Aorta (tissue), 5 donors: Measurements from ENCODE around the gene UNC79. TPM values are rescaled to one million over a fixed set of nuclear protein-coding genes. Genes with fewer than 3 reads are reported as not detected.
"Not testable (repeated sequence)": the region's sequence is repeated elsewhere in the genome, so short reads cannot be mapped to it uniquely, and the experiment has no call there.

Source experiments
- ATAC-seq: fragments of 200-7000 bp; cut with Tn5 transposase; one replicate; pipeline ENCODE4 v1.9.1; 2022; ENCODE audit warnings: moderate library complexity; ENCODE audit not compliant: low FRiP score
- DNase-seq, 2 donors: peaks; one replicate each; pipeline ENCODE4 v3.0.0-alpha.2; 2020
- H3K27ac ChIP-seq, 2 donors: one replicate each; pipeline ENCODE4 v1.5.1; 2013; ENCODE audit warnings: low read length in 2 of 2, mild to moderate bottlenecking in 2 of 2, moderate library complexity in 2 of 2, control low read depth in 1 of 2, inconsistent platforms in 1 of 2, low read depth in 1 of 2
- H3K27me3 ChIP-seq, 2 donors: one replicate each; pipeline ENCODE4 v1.6.1; 2013; ENCODE audit warnings: control low read depth in 1 of 2, low read length in 1 of 2, mild to moderate bottlenecking in 1 of 2, moderate library complexity in 1 of 2; ENCODE audit not compliant: insufficient read depth in 2 of 2, control insufficient read depth in 1 of 2
- H3K36me3 ChIP-seq, 2 donors: one replicate each; pipeline ENCODE4 v1.6.1; 2013; ENCODE audit warnings: control low read depth in 1 of 2, low read length in 1 of 2, mild to moderate bottlenecking in 1 of 2; ENCODE audit not compliant: insufficient read depth in 2 of 2, control insufficient read depth in 1 of 2
- H3K4me1 ChIP-seq, 2 donors: one replicate each; pipeline ENCODE4 v1.6.1; 2013; ENCODE audit warnings: low read length in 2 of 2, control low read depth in 1 of 2, mild to moderate bottlenecking in 1 of 2, moderate library complexity in 1 of 2; ENCODE audit not compliant: insufficient read depth in 2 of 2, control insufficient read depth in 1 of 2
- H3K4me3 ChIP-seq, 2 donors: one replicate each; pipeline ENCODE4 v1.5.1; 2013; ENCODE audit warnings: low read length in 2 of 2, control low read depth in 1 of 2, mild to moderate bottlenecking in 1 of 2
- H3K9me3 ChIP-seq: one replicate; pipeline ENCODE4 v1.6.1; 2013; ENCODE audit warnings: mild to moderate bottlenecking, low read length; ENCODE audit not compliant: control insufficient read depth
- WGBS, 2 donors: extraction: QIAGEN DNeasy Blood & Tissue Kit; methylation state at CpG; one replicate each; pipeline ENCODE4 v1.1.7; 2013; 5-methylcytosine and 5-hydroxymethylcytosine counted together
- intact Hi-C, 2 donors: fragments of 100-400 bp; cut with DNase I; formaldehyde crosslinking; loops; one replicate each; pipeline versions ENCODE4 v1.14.2 to v1.15.0; 2022
- polyA plus RNA-seq, 2 donors: library from polyadenylated mRNA; stranded (reverse); fragments of 200-250 nt; gene quantifications; one replicate each; pipeline ENCODE4 v1.2.3, GENCODE V29; 2013
- total RNA-seq, 2 donors: library from RNA; stranded (reverse); fragmentation: NEBNext Ultra II Directional; extraction: Animal tissue kit (Norgen Biotek cat#: 25700); gene quantifications; one replicate each; pipeline ENCODE4 v1.2.1, GENCODE V29; 2021
- donor health status: healthy with polysubstance abuse.
- donor health status: Bipolar disorder and iron deficiency.
- donor health status: DM: no; HTN: no; CAD: no.
- donor health status: DM: no; HTN: no; CAD: no.
- donor health status: DM: yes; HTN: yes; CAD: no.

Gene UNC79
- total and polyA plus RNA-seq, 4 donors, result 0.05 to 0.21 (median 0.16) TPM; not detected in 1

- intact Hi-C loops, result no loop called here
- no peak for ATAC-seq
- Histone ChIP-seq H3K4me1 (no peaks in the 10 kb centered on the region), H3K27ac (no peak overlapping the region), H3K9me3 (peaks cover 1% of the 10 kb centered on the region), H3K4me3 (no peak overlapping the region), H3K36me3 (no peaks in the 10 kb centered on the region), H3K27me3 (no peaks in the 10 kb centered on the region)
- 89 to 93% methylated on average over 5 of the region's 5 CpGs for WGBS, 2 donors
- DNase-seq, result no peak
These were observed 80.3 kb downstream of the UNC79 start for GRCh38 chr14:93511001-93511400.

- no peaks in the 10 kb centered on the region for H3K4me1 ChIP-seq
- DNase-seq, result no peak
- no peaks in the 10 kb centered on the region for H3K27me3 ChIP-seq
- WGBS, 2 donors, result 95 to 97% methylated on average over 3 of the region's 3 CpGs
- no peaks in the 10 kb centered on the region for H3K36me3 ChIP-seq
- intact Hi-C loops, result no loop called here
- H3K27ac ChIP-seq, result no peak overlapping the region
- H3K9me3 ChIP-seq, result no peaks in the 10 kb centered on the region
- no peak for ATAC-seq
- H3K4me3 ChIP-seq, result no peak overlapping the region
These were observed 89.4 kb downstream of the UNC79 start for GRCh38 chr14:93520053-93520607.

GRCh38 chr14:93522221-93522620 is 91.5 kb downstream of the UNC79 start:
- Histone ChIP-seq H3K9me3 (no peaks in the 10 kb centered on the region), H3K4me1 (no peaks in the 10 kb centered on the region), H3K27me3 (no peaks in the 10 kb centered on the region), H3K4me3 (no peak overlapping the region), H3K27ac (no peak overlapping the region), H3K36me3 (no peaks in the 10 kb centered on the region)
- ATAC-seq (no peak), DNase-seq (no peak)
- intact Hi-C loops, result no loop called here

GRCh38 chr14:93525216-93525615 is 94.5 kb downstream of the UNC79 start:
- H3K27ac ChIP-seq, intact Hi-C loops, H3K4me3 ChIP-seq, H3K27me3 ChIP-seq, H3K4me1 ChIP-seq, DNase-seq, H3K9me3 ChIP-seq, H3K36me3 ChIP-seq, ATAC-seq: not testable (repeated sequence)
- 82 to 84% methylated on average over 5 of the region's 5 CpGs for WGBS, 2 donors

- H3K4me3 ChIP-seq, result no peak overlapping the region
- intact Hi-C loops, result no loop called here
- ATAC-seq (no peak), DNase-seq (no peak)
- WGBS, 2 donors, result 86 to 90% methylated on average over 2 of the region's 2 CpGs
- H3K27ac ChIP-seq, result no peak overlapping the region
- H3K4me1 ChIP-seq, result no peaks in the 10 kb centered on the region
- no peaks in the 10 kb centered on the region for H3K9me3 ChIP-seq
- no peaks in the 10 kb centered on the region for H3K27me3 ChIP-seq
- H3K36me3 ChIP-seq, result no peaks in the 10 kb centered on the region
These were observed 95.1 kb downstream of the UNC79 start for GRCh38 chr14:93525696-93526451.

GRCh38 chr14:93527203-93527607 is 96.5 kb downstream of the UNC79 start:
- no peaks in the 10 kb centered on the region for H3K27me3 ChIP-seq
- WGBS, 2 donors, result 75 to 76% methylated on average over 4 of the region's 4 CpGs
- H3K27ac ChIP-seq, result no peak overlapping the region
- H3K4me1 ChIP-seq, result no peaks in the 10 kb centered on the region
- H3K4me3 ChIP-seq, result no peak overlapping the region
- intact Hi-C loops, result no loop called here
- H3K36me3 ChIP-seq, result no peaks in the 10 kb centered on the region
- ATAC-seq, result no peak
- no peaks in the 10 kb centered on the region for H3K9me3 ChIP-seq
- no peak for DNase-seq

GRCh38 chr14:93528884-93529558 is 98.3 kb downstream of the UNC79 start:
- Histone ChIP-seq H3K27ac (no peak overlapping the region), H3K4me1 (no peaks in the 10 kb centered on the region), H3K4me3 (no peak overlapping the region), H3K36me3 (no peaks in the 10 kb centered on the region), H3K9me3 (no peaks in the 10 kb centered on the region), H3K27me3 (no peaks in the 10 kb centered on the region)
- intact Hi-C loops, result no loop called here
- WGBS, 2 donors, result 88 to 96% methylated on average over 1 of the region's 1 CpG
- DNase-seq (no peak), ATAC-seq (no peak)

- 91 to 97% methylated on average over 1 of the region's 1 CpG for WGBS, 2 donors
These were observed 100.9 kb downstream of the UNC79 start for GRCh38 chr14:93531644-93532043.

GRCh38 chr14:93532541-93532940 is 101.8 kb downstream of the UNC79 start:
- H3K27me3 ChIP-seq, result no peaks in the 10 kb centered on the region
- no peak for DNase-seq
- H3K36me3 ChIP-seq, result no peaks in the 10 kb centered on the region
- H3K4me1 ChIP-seq, result no peaks in the 10 kb centered on the region
- H3K4me3 ChIP-seq, result no peak overlapping the region
- intact Hi-C loops, result no loop called here
- no peak for ATAC-seq
- no peak overlapping the region for H3K27ac ChIP-seq
- 70 to 76% methylated on average over 2 of the region's 2 CpGs for WGBS, 2 donors
- no peaks in the 10 kb centered on the region for H3K9me3 ChIP-seq

More at GRCh38 chr14:93531644-93532043, 100.9 kb downstream of the UNC79 start:
- H3K27ac ChIP-seq, result no peak overlapping the region
- no peaks in the 10 kb centered on the region for H3K36me3 ChIP-seq
- intact Hi-C loops, result no loop called here
- ATAC-seq, result no peak
- no peak overlapping the region for H3K4me3 ChIP-seq
- no peaks in the 10 kb centered on the region for H3K27me3 ChIP-seq
- H3K9me3 ChIP-seq, result no peaks in the 10 kb centered on the region
- no peaks in the 10 kb centered on the region for H3K4me1 ChIP-seq
- no peak for DNase-seq
